Inferior parietal cortex (tissue), 1 donor: ENCODE data around the gene CD300C.
A peak's percentile ranks its signal among the peaks of the same experiment; 100 is the strongest.
"Not testable (repeated sequence)": the region's sequence is repeated elsewhere in the genome, so short reads cannot be mapped to it uniquely, and the experiment has no call there.

ENCODE experiments used
- DNase-seq: peaks from one replicate; pipeline ENCODE4 v3.0.0-alpha.2; 2016; ENCODE audit errors: extremely low spot score

CD300C gene

DNA sequence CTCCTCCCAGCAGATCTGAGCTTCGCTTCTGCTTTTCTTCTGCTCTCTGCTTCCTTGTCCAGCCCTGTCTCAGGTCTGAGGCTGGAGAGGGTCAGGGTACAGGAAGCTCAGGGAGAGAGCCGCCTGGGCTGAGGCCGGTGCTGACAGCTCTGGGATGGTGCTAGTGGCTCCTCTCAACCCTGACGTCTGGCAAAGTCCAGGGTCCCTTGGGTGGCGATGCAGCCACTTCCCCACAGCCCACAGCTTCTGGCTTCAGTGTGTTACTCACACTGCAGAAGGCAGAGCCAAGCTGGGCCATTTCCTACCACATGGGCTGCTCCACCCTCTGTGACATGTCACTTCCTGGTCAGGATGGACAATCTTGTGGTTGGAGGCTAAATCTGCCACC is at the start of gene CD300C:
Gene CD300C (minus strand): TSS at position 273 of the 388 bp plus-strand sequence. CDS start 333 bp downstream, outside the sequence.
- DNase-seq, result no peak

DNA sequence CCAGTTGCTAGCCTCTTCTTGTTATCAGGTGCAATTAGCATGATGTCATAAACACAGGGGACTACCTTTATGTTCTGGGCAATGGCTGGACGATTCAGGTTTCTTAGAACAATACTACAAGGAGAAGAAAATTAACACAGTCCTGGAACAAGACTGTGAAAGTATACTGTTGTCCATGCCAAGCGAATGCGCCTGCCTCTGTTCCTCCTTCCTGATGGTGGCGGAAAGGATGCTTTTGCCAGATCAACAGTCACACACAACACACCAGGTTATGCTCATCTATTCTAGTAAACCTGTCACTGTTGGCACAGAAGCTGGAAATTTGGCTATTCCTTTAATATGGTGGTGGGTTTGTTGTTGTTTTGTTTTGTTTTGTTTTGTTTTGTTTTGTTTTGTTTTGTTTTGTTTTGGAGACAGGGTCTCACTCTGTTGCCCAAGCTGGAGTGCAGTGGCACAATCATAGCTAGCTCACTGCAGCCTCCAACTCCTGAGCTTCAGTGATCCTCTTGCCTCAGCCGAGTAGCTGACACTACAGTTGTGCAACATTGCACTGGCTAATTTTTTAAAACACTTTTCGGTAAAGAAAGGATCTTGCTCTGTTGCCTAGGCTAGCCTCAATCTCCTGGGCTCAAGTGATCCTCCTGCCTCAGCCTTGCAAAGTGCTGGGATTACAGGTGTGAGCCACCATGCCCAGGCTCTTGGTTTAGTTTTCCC is 49.3 kb upstream of the CD300C start:
- DNase-seq, result no peak

DNA sequence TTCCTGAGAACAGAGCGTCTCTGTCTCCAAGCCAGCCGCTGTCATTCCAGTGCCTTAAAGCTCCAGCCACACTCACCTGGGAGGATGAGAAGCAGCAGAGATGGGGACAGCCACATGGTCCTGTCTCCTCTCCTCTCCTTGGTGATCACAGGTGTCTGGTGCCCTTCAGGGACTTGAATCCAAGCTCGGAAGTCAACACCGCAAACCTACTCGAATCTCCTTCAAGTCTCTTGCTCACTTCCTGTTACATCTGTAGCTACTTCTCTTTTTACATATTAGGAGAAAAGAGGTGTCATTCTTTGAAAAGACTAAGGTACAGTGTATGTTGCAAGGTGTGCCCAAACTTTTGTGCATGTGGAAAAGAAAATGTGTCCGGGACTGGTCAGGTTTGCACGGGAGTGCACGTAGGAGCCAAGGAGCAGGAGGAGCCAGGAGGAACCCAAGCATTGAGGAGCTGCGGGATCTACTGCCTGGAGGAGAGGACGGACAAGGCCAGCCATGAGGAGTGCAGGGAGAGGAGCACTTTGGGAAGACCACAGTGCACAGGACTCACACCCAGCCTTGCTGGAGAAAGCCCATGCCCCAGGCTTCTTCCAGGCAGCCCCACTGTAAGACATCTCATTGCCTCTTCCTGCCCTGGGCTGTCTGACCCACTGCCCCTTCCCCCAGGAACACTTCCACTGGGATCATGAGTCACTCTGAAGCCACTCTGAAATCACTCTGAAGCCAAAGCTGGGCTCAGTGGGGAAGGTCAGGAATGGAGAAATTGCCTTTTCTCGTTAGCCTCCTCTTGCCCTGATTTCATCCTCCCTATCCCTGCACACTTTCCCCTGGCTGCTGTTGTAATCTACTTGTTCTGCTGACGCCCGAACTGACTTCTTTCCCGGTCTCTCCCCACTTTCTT is 46.4 kb upstream of the CD300C start, which contains the start of gene CD300LD:
Gene CD300LD (minus strand): TSS at position 197 of the 904 bp plus-strand sequence. CDS start 81 bp downstream, at position 116.
- no peak for DNase-seq

DNA sequence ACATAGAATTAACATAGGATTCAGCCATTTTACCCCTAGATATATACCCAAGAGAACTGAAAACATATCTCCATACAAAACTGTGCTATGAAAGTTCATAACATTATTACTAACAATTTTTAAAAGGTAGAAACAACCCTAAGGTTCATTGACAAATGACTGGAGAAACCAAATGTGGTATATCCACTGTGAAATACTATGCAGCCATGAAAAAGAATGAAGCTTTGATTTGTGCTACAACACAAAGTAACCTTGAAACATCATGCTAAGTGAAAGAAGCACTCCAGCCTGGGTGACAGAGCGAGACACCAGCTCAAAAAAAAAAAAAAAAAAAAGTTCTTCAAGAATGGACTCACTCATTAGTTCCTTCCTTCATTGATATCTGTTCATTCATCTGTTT is 45.6 kb upstream of the CD300C start:
- no peak for DNase-seq

DNA sequence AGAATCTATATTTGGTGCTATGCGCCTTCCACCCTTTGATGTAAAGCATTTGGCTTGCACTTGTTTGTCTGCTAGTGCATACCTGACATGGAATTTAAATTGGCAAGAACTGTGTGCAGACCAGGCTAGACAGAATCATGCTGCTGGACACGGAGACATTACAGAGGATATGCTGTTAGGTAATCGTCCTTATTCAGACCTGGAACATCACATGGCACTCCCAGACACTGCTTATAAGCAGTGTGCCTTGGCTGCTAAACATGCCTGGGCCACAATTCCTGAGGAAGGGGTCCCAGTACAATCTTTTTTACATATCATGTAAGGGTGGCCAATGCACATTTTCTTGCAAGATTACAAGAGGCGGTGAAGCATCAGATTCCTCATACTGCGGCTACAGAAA is 39.8 kb upstream of the CD300C start:
- DNase-seq, result no peak

DNA sequence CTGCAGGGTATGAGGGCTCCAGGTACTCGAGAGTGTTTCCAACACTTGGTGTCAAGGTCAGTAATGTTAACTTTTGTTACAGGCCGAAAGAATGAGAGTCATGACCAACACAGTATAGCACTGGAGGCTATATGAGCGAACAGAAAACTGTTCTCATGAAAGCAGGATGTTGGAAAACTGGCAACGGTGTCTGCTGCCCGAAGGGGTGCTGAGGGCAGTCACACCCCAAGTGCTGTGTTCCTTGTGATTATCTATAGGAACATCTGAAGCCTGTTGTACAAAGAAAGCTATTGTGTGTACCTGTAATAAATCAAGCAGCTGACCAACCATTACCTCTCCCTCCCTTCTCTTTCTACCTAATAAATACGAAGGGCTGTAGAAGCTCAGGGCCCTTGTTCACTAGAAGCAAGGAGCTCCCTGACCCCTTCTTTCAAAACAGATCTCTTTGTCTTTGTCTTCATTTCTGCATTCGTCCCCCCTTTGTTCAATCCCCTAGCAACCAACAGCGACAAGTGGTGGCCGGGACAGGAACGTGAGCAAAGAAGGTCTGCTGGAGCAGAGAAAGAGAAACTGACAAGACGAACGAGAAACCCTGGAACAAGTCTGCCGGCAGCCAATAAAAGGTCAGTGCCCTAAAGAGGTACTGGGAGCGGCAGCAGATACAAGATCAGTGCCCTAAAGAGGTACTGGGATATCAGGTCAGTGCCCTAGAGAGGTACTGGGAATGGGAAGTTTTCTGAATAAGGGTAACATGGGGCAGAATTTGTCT is 38.6 kb upstream of the CD300C start:
- DNase-seq, result no peak

DNA sequence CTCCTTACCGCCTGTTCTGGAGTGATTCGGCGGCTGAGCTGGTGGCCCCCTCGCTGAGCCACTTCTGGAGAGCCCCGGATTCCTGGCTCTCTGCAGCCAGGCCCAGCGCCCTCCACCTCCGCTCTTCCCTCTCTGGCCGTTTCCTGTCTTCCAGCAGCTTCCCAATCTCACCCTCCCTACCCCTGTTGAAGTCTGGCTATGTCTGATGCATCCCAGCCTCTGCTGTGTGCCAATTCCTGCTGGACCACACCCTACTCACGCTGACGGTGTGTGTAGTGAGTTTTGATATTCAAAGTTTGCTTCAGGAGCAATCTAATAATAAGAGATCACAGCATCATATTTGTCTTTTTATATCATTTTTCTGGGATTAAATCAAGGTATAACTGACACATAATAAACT is 36.7 kb upstream of the CD300C start:
- no peak for DNase-seq

DNA sequence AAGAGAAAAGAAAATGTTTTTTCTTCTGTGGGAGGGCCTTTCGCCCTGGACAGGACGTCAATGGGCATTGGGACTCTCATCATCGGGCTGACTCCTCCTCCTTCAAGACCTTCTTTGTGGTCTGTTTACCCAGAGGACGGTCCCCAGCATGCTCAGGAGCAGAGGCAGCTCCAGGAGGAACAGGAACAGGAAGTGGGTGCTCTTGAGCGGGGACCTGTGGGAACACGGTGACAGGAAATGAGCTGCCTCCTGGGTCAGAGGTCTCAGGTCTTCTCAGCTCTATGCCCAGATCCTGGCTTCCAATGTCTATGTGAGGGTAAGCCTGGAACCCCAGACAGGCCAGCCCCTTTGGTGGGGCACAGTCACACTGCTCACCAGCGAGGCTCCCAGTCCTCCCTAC is 34.0 kb upstream of the CD300C start:
- DNase-seq, result no peak

DNA sequence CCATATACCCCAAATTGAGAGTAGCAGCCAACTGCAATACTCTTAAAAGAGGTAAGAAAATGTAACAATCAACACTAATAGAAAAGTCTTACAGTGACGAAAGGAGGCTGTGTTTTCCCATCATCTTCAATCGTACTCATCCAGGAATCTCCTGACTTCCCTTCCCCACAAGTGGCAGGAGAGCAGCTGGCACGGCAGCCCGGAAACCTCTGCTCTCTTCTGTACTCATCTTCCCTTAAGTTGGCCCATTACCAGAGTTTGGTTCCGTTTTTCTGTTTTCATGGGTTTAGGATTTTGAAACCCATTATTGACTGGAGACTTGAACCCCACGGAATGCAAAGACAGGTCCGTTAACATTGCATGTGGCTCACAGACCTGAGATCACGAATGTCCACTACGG is 33.1 kb upstream of the CD300C start:
- no peak for DNase-seq

DNA sequence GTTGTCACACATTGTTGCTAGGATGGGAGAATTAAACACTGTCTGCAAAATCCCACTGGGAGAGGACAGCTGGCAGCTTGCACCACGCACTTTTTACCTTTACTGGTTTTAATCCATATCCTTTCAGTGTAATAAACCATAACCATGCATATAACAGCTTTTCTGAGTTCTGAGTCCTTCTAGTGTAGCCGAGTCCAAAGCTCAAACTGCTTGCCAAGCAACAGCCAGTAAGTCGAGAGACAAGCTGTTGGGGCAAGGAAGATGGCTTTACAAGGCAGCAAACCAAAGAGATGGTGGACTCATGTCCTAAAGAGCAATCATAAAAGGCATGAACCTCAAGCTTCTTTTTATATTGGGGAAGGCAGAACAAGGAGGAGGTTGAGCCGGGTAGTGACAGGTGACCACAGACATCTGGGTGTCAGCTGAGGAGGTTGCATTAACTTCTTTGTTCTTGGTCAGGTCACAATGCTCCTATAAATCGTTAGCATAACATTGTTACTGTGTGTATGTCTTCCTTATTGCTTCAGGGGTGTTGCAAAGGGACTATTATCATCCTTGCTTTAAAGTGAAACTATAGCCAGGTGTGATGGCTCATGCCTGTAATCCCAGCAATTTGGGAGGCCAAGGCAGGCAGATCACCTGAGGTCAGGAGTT is 28.7 kb upstream of the CD300C start:
- DNase-seq, result no peak

DNA sequence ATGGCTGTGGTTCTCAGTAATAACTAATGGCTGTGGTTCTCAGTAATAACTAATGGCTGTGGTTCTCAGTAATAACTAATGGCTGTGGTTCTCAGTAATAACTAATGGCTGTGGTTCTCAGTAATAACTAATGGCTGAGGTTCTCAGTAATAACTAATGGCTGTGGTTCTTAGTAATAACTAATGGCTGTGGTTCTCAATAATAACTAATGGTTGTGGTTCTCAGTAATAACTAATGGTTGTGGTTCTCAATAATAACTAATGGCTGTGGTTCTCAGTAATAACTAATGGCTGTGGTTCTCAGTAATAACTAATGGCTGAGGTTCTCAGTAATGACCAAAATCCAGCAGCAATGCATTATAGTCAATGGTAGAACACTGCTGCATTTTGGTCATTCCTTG is 27.7 kb upstream of the CD300C start:
- DNase-seq, result not testable (repeated sequence)

DNA sequence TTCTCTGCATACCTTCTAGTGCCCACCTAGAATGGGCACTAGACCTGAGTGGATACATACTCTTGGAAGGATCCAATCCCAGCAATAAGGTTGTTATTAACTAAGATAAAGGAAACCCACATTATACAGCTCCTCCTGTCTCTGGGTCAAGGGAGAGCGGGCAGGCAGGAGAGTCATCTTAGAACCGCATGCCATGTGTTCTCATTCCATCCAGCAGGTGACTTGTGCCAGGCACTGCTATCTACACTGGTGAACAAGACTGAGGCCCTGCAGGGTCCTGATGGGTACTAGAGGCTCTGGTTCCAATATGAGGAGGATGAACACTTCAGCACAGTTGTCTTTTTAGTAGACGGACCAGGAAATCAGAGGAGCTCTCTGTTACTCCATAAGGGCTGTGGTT is 27.3 kb upstream of the CD300C start:
- no peak for DNase-seq

DNA sequence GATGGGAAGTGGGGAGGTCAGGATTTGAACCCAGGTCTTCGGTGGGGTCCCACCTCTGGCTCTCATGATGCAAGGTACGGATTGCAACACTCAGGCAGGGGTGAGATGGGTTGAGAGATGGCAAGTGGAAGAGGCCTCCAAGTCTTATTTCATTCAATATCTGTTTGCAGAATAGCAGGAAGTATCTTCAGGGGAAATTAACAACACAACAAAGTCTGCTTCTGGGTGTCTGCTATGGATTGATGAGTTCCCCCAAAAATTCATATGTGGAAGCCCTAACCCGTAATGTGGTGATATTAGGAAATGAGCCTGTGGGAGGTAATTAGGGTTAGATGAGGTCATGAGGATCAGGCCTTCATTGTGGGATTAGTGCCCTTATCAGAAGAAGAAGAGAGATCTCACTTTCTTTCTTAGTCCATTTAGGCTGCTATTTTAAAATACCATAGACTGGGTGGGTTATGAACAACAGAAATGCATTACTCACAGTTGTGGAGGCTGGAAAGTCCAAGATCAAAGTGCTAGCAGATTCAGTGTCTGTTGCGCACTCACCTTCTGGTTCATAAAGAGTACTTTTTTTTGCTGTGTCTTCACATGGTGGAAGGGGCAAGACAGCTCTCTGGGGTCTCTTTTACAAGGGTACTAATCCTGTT is 25.8 kb upstream of the CD300C start:
- DNase-seq, result no peak

DNA sequence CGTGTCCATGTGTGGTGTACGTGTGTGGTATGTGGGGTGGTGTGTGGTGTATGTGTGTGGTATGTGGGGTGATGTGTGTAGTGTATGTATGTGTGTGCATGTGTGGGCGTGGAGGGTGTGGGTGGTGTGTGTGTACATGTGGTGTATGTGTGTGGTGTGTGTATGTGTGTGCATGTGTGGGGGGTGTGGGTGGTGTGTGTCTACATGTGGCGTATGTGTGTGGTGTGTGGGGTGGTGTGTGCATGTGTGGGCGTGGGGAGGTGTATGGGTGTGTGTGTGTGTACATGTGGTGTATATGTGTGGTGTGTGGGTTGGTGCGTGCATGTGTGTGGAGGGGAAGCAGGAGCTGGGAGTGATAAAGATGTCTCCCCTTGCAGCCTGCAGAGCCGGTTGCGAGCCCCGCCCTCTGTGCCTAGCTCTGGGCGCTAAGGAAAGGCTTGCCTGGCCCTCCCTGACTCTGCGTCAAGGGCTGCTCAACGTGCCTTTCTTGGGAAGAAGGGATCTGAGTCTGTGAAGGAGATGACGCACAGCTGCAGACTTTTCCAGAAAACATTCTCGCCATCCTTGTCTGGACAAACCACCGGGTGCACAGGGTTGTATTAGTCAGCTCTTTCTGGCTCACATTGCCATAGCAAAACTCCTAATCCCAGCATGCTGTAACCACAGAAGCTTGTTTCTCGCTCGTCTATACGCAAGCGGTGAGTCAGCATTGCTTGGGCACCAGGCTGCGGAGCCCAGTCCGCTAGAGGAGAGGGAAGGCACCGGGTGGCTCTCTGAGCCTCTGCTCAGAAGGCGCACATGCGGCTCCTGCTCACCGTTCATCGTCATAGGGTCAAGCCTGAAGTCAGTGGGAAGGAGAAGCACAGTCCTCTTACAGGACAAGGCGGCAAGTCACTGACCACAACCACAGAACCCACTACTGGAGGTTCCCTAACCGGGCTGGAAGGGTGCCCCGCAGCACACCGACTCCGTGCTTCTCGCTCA is 23.4 kb upstream of the CD300C start:
- peak; percentile 38 for DNase-seq

DNA sequence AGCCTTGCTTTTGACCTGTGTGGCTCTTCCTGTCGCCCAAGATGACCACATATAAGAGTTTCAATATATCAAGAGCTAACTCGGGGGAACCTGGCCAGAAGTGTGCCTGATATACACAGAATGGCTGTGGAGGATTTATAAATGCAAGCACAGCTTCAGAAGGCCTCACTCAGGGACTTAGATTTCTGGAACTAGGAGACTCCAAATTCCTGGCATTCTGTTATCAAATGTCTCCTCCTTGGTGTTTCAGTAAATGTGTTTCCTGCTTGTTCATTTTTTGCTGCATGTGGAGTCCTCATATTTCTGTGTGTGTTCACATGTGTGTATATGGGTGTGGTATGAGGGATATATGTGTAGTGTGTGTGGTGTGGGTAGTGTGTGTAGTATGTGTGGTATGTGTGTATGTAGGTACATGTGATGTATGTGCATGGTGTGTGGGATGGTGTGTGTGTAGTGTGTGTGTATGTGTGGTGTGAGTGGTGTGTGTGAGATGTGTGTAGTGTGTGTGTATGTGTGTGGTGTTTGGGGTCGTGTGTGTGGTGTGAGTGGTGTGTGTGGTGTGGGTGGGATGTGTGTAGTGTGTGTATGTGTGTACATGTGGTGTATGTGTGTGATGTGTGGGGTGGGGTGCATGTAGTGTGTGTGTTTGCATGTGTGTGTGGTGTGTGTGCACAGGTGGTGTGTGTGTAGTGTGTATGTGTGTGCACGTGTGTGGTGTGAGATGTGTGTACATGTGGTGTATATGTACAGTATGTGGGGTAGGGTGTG is 22.4 kb upstream of the CD300C start:
- no peak for DNase-seq

DNA sequence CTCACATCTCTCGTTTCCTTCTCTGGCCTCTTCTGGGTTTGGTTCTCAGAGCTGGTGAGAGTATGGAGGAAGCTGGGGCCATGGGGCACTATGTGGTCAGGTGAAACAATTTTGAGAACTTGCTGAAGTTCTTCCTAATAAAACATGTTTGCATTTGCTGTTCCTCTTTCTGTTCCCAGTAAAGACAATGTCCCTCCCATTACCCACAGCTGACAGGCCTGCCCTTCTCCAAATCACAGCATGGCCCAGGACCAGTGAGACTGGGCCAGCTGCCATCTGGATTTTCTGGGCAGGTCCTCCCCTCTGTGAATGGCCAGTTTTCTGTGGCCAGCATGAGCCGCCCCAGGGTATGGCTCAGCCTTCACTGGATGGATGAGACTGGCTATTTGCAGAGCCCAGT is 21.5 kb upstream of the CD300C start, which contains the start of gene CD300H:
Gene CD300H (minus strand): TSS at position 113 of the 400 bp plus-strand sequence.
- no peak for DNase-seq

DNA sequence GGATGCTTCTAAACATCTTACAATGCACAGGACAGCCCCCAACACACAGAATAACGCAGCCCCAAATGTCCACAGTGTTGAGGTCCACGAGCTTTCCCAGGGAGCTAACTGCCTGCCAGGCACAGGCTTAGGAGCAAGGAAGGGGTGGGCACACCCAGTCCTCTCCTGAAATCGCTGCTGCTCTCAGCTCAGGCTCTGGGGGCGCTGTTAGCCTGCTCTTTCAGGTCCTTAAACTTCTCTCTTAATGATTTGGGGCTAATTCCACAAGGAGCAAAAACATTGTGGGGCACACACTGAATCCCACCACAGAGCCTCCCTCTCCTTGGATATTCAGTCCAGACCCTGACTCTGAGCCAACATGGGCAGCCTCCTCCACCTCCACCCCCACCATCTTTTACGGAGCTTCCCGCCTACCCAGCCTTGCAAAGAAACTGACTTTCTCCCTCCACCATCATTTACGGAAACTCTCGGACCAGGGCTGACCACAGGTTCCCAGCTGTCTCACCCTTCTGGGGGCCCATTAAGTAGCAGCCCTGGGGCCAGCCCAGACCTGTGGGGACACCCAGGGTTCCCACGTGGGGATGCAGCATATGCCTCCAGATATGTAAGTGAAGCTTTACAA is 20.3 kb upstream of the CD300C start:
- DNase-seq, result no peak

DNA sequence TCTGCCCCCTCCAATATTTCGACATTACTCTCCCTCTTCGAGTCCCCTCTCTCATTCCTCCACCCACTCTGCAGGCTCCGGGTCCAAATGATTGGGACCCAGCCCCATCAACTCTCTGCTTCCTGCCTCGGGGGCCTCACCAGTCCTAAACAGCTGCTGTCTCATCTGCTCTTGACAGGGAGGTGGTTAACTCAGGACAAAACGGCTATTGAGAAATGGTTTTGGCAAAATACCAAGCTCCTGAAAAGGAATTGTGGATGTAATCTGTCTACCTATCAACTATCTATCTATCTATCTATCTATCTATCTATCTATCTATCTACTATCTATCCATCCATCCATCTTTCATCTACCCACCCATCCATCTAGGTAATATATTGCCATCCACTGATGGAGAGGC is 19.2 kb upstream of the CD300C start:
- DNase-seq, result no peak

DNA sequence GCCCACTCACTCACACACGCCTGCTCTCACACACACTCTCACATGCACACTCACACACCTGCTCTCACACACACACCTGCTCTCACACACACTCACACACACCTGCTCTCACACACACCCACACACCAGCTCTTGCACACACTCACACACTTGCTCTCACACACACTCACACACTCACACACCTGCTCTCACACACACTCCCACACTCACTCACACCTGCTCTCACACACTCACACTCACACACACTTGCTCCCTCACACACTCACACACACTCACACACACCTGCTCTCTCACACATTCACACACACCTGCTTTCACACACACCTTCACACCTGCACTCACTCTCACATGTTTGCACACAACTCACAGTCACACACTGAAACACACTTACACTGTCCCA is 17.4 kb upstream of the CD300C start:
- no peak for DNase-seq
